ENCODE results near the gene CNTNAP2. TPM values are rescaled to one million over a fixed set of nuclear protein-coding genes. Genes with fewer than 3 reads are reported as not detected.

Gene CNTNAP2
- total and polyA plus RNA-seq, 2 of the 8 experiments (the other 6 are each of a cell fraction or from before 2014, with no cell fraction given) = 27.9 to 71.0 TPM

DNA sequence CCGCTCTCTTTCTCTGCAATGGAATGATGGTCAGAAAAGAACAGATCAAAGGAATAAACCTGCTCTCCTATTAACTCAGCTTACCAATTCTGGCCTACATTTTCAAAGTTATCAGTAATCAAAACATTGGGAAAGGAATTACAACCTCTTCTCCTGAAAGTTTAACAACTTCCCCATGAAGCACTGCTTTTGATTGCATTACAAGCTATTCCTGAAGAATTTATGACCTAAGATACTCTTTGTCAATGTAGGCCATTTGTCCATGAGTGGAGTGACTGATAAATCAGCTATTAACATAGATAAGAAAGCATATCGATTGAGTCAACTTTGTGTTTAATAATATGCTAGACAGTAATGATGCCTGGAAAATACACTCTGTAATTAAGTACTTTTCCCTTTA is 2202.2 kb downstream of the CNTNAP2 start (continued):
- TF ChIP-seq JUND (IDR thresholded peaks at IDR 0.05; ENCODE audit: low read length) = no peak
- TF ChIP-seq BRCA1 (IDR thresholded peaks at IDR 0.05; ENCODE audit: low read depth, low read length) = no peak
- no peak for TF ChIP-seq CBX8 (IDR thresholded peaks at IDR 0.05; ENCODE audit: borderline replicate concordance, low read depth, low read length)
- no peak for TF ChIP-seq TCF12 (IDR thresholded peaks at IDR 0.05; ENCODE audit: low read depth, low read length)
